DOHH2 (cell line): ENCODE data around the gene SCGB1C2.
A peak's percentile ranks its signal among the peaks of the same experiment; 100 is the strongest.
"Not testable (repeated sequence)": the region's sequence is repeated elsewhere in the genome, so short reads cannot be mapped to it uniquely, and the experiment has no call there.

ENCODE experiments used
- H3F3A ChIP-seq: fragments of 200-600 bp; sonication (generic), shearing (Covaris generic); 2 replicates; pipeline ENCODE4 v1.6.0; 2016; ENCODE audit warnings: antibody characterized with exemption, mild to moderate bottlenecking; ENCODE audit not compliant: control insufficient read depth, insufficient read depth
- H3K27ac ChIP-seq: fragments of 200-600 bp; sonication (generic); 2 replicates; pipeline ENCODE4 v1.5.1; 2014; ENCODE audit warnings: low read depth, mild to moderate bottlenecking, low read length, moderate library complexity
- H3K27me3 ChIP-seq: fragments of 200-600 bp; sonication (generic); 2 replicates; pipeline ENCODE4 v1.6.1; 2014; ENCODE audit warnings: mild to moderate bottlenecking, low read length, mixed read lengths; ENCODE audit not compliant: control insufficient read depth
- H3K36me3 ChIP-seq: fragments of 200-600 bp; sonication (generic); 2 replicates; pipeline ENCODE4 v1.6.1; 2014; ENCODE audit warnings: mild to moderate bottlenecking, low read length, moderate library complexity, mixed read lengths; ENCODE audit not compliant: control insufficient read depth
- H3K4me1 ChIP-seq: fragments of 200-600 bp; sonication (generic); 2 replicates; pipeline ENCODE4 v1.6.1; 2014; ENCODE audit warnings: mild to moderate bottlenecking, low read length, mixed read lengths; ENCODE audit not compliant: control insufficient read depth
- H3K4me2 ChIP-seq: fragments of 200-600 bp; sonication (generic); 2 replicates; pipeline ENCODE4 v1.6.0; 2014; ENCODE audit warnings: mild to moderate bottlenecking, low read length, moderate library complexity
- H3K4me3 ChIP-seq: fragments of 200-600 bp; sonication (generic); 2 replicates; pipeline ENCODE4 v1.5.1; 2014; ENCODE audit warnings: mild to moderate bottlenecking, low read length, mixed read lengths
- H3K79me2 ChIP-seq: fragments of 200-600 bp; sonication (generic); 2 replicates; pipeline ENCODE4 v1.6.1; 2014; ENCODE audit warnings: mild to moderate bottlenecking, low read length, mixed read lengths; ENCODE audit not compliant: control insufficient read depth
- H3K9me2 ChIP-seq: fragments of 200-600 bp; sonication (generic); replicated peaks from 2 replicates; pipeline ENCODE4 v1.6.1; 2014; ENCODE audit warnings: mild to moderate bottlenecking, low read length, mixed read lengths; ENCODE audit not compliant: control insufficient read depth
- H3K9me3 ChIP-seq: fragments of 200-600 bp; sonication (generic); 2 replicates; pipeline ENCODE4 v1.6.1; 2014; ENCODE audit warnings: antibody characterized with exemption, low read length, mixed read lengths; ENCODE audit not compliant: control insufficient read depth, insufficient read depth
- H4K20me1 ChIP-seq: fragments of 200-600 bp; sonication (generic); 2 replicates; pipeline ENCODE4 v1.6.0; 2014; ENCODE audit warnings: low read depth, mild to moderate bottlenecking, antibody characterized with exemption, low read length, moderate library complexity; ENCODE audit not compliant: control insufficient read depth, insufficient read depth
- CTCF ChIP-seq: fragments of 200-600 bp; sonication (generic); IDR thresholded peaks from one replicate; pipeline ENCODE4 v1.5.1; 2014; ENCODE audit warnings: antibody characterized with exemption, mild to moderate bottlenecking, low read depth, low read length; ENCODE audit not compliant: poor library complexity, severe bottlenecking
- EZH2phosphoT487 ChIP-seq: fragments of 200-600 bp; sonication (generic); IDR thresholded peaks from 2 replicates; pipeline ENCODE4 v1.6.1; 2017; ENCODE audit warnings: borderline replicate concordance, mild to moderate bottlenecking, antibody characterized with exemption, low read length, moderate library complexity, mixed read lengths

Gene SCGB1C2

DNA sequence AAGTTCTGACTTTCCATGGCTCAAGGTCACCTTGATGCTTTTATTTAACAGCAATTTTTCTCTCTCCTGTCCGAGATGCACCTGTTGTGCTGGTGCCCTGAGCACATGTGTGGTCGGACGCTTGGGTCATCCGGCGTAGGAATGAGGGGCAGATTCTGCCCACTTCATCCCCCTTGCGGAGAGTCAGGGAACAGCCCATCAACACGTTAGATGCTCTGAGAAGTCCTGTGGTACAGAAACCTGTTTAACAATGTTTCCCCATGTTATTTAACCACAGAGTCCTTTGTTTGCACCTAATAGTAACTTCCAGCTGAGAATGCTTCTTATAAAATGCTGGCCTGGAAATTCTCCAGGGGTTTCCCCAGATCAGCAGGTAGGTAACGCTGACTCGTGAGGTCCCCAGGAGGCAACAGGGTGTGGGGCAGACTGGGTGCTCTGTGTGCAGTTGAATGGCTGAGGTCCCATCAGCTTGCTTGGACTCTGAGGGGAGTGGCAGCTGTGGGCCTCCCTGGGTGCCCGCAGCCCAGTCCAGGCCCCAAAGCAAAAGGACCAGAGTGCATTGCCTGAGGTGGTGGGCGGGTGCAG lies 26.2 kb downstream of the SCGB1C2 start:
- TF ChIP-seq EZH2phosphoT487 (no peak), CTCF (no peak)
- no peaks in the 10 kb centered on the region for H3K9me2 ChIP-seq
- H3K4me2 ChIP-seq = no peak overlapping the region
- H4K20me1 ChIP-seq = no peaks in the 10 kb centered on the region
- H3K4me1 ChIP-seq = no peaks in the 10 kb centered on the region
- no peaks in the 10 kb centered on the region for H3K79me2 ChIP-seq
- H3F3A ChIP-seq = no peaks in the 10 kb centered on the region
- H3K27me3 ChIP-seq = no peaks in the 10 kb centered on the region
- no peak overlapping the region for H3K27ac ChIP-seq
- H3K9me3 ChIP-seq = no peaks in the 10 kb centered on the region
- H3K36me3 ChIP-seq = no peaks in the 10 kb centered on the region
- no peak overlapping the region for H3K4me3 ChIP-seq

GRCh38 chr17:164303-165235 lies 27.2 kb downstream of the SCGB1C2 start:
- Histone ChIP-seq H3K79me2 (no peaks in the 10 kb centered on the region), H3K4me2 (no peak overlapping the region), H3K27ac (no peak overlapping the region), H3K9me3 (no peaks in the 10 kb centered on the region), H3K36me3 (no peaks in the 10 kb centered on the region), H3K27me3 (no peaks in the 10 kb centered on the region), H3F3A (no peaks in the 10 kb centered on the region), H4K20me1 (no peaks in the 10 kb centered on the region), H3K4me3 (no peak overlapping the region), H3K9me2 (no peaks in the 10 kb centered on the region), H3K4me1 (no peaks in the 10 kb centered on the region)
- peak; percentile 51 for TF ChIP-seq CTCF
- no peak for TF ChIP-seq EZH2phosphoT487

- Histone ChIP-seq H4K20me1 (no peaks in the 10 kb centered on the region), H3K9me2 (no peaks in the 10 kb centered on the region), H3K36me3 (no peaks in the 10 kb centered on the region), H3K4me2 (no peak overlapping the region), H3K4me3 (no peak overlapping the region), H3K9me3 (no peaks in the 10 kb centered on the region), H3K27me3 (no peaks in the 10 kb centered on the region), H3K79me2 (no peaks in the 10 kb centered on the region), H3K4me1 (no peaks in the 10 kb centered on the region), H3F3A (no peaks in the 10 kb centered on the region), H3K27ac (no peak overlapping the region)
- TF ChIP-seq CTCF = no peak
- TF ChIP-seq EZH2phosphoT487 = no peak
Measured at GRCh38 chr17:165939-166338, 28.6 kb downstream of the SCGB1C2 start.

DNA sequence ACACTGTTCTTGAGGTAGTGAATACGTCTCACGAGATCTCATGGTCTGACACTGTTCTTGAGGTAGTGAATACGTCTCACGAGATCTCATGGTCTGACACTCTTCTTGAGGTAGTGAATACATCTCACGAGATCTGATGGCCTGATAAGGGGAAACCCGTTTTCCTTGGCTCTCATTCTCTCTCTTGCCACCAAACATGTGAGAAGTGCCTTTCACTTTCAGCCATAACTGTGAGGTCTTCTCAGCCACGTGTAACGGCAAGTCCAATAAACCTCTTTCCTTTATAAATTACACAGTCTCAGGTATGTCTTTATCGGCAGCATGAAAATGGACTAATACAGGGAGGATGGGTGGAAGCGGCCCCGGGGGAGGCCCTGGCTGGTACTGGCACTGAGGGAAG lies 31.2 kb downstream of the SCGB1C2 start:
- H3K27ac ChIP-seq, H3K27me3 ChIP-seq, H3K9me2 ChIP-seq, H3K4me3 ChIP-seq, H3K4me1 ChIP-seq, H3K79me2 ChIP-seq, H3F3A ChIP-seq, H3K9me3 ChIP-seq, H3K4me2 ChIP-seq, H3K36me3 ChIP-seq, H4K20me1 ChIP-seq: not testable (repeated sequence)
